Measurements from ENCODE around the gene NUDT3.
"Not testable (repeated sequence)": the region's sequence is repeated elsewhere in the genome, so short reads cannot be mapped to it uniquely, and the experiment has no call there.

The NUDT3 gene

DNA sequence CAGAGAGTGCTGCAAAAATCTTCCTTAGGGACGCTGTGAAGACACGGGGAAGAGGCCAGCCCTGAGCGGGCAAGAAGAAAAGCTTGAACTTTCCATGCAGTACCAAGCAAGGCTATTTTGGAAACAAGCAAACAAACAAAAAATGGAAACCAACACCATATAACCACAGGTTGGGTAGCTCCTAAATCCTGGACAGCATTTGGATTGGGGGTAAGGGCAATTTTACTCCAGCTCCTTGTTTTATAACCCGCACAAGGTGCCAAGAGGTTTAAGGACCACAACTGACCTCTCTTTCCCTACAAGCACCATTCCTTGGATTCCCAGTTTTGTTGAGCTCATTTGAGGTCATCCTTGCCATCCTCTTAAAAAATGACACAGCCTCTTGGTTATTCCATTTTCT, 112.3 kb downstream of the NUDT3 start:
- no peak for DNase-seq

DNA sequence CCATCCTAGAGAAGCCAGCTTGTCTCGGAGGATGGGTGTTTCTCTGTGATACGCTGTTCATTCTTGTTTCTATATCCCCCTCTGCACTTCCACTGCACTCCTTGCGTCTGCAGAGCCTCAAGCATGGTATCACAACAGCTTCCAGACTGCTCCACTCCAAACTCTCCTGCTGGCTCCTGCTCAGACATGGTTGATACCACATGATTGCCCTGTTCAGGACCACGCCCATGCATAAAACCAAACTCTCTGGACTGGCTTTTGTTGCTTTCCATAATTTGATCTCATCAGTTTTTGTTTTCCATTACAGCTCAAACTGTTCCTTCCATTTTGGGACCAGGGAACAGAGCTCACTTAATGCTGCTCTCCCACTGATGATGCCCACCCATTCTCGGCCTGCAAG, 113.6 kb downstream of the NUDT3 start:
- no peak for DNase-seq

DNA sequence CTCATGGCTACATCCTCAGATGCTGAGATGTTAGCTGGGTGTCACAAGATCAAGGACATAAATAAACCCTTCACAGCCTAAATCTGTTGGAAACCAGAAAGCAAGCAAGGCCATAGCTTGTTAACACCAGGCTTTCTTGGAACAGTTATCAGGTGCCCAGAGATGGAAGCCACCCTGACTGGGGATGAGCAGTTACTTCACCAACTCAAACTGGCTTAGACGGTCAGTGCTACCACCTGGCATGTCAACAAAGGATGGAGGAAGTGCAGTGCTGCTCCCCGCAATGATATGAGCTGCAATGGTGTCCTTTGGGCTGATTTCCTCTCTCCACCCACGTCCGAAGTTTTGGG, 114.7 kb downstream of the NUDT3 start:
- no peak for DNase-seq

DNA sequence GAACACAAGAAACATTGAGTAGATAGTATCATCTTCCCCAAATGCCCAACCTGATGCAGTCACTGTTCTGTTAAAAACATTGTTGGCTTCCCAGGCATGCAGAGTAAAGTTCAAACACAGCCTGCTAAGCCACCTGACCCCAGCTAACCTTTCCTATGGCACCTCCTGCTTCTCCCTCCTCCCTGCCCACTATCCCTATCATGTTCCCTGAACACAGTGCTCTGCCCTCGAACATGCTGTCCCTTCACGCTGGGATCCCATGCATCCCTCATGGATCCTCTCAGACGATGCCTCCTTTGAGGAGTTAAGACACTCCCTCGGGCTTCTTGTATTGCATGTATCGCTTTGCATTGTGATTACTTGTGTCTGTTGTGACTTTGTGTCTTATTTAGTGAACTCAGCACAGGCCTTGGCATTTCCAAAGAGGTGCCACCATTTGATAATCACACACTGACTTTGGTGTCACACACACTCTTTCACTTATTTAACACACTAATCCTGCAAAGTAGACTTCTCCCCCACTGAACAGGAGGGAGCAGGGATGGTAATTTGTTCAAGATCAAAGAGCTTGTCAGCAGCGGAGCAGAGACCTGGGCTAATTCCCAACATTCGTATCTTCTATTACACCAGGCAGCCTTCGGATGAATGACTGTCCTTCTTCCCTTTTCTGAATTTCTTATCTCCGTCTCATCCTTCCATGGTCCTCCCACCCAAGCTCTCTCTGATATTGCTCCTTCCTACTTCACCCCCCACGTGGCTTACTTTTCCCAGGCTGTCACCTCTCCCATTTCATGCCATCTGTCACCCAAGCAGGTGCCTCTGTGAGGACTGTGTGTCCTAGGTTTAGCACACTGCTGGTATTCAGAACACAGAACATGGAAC, 115.3 kb downstream of the NUDT3 start:
- no peak for DNase-seq

DNA sequence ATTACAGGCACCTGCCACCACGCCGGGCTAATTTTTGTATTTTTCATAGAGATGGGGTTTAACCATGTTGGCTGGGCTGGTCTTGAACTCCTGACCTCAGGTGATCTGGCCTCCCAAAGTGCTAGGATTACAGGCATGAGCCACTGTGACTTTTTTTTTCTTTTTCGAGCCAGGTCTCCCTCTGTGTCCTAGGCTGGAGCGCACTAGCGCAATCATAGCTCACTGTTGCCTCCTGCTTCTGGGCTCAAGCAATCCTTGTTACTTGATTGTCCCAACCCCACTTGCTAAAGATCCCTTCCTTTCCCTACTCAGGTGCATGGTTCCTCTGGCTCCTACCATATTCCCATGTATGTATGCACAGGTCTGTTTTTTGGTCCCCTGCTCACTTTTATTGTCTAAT, 116.3 kb downstream of the NUDT3 start:
- DNase-seq: no peak

- DNase-seq: no peak
Measured at GRCh38 chr6:34275128-34275804, 117.2 kb downstream of the NUDT3 start.

DNA sequence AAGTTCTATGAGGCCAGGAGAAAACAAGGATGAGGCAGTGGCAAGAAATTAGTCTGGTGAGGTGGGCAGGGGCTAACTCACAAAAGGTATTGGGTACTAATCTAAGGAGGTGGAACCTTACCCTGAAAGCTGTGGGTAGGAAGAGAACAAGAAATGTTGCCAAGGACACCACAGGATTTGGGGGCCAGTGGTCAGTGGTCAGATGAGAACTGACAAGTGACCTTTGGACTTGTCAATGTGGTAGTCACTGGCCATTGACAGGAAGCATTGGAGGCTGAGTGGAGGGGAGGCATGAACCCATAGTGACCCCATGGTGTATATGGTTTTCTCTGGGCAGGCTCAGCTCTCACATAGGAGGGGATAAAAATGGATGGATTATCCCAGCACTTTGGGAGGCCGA, 118.3 kb downstream of the NUDT3 start:
- DNase-seq: no peak

GRCh38 chr6:34273242-34273805, 119.1 kb downstream of the NUDT3 start:
- no peak for DNase-seq

DNA sequence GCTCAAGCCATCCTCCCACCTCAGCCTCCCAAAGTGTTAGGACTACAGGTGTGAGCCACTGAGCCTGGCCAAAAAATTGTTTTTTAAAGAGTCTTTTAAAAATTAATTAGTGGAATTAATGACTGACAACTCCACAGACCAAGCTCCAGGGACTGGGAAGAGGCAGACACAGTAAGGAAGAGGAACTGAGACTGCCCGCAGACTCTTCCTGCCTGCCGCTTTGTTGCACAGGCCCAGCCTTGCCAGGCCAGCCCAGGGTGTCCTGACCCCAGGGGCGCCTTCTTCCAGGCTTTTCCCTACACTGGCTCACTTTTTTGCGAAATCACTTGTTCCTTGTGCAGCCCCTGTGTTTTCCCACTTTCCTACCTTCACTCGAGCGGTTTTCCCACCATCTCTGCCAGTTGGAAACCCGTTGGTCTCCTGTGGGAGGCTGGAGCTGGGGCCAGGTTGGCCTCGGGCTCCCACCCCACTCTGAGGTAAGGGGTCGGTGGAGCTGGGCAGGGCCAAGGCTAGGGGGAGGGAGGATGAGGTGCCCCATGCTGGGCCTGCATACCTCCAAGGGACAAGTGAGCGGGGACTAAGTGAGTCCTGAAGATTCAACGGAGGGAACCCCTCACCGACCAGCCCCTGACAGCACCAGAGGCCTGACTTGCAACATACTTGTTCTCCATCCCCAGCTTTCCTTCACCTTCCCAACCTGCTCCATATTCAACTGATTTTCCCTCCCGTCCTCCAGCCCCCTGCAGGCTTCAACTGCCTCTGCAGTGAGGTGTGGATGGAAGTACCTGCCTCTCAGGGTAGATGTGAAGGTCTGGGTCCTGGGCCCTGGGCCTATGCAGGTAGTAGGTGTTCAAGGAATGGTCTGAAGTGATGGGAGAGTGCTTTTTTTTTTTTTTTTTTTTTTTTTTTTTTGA, 120.2 kb downstream of the NUDT3 start:
- no peak for DNase-seq

DNA sequence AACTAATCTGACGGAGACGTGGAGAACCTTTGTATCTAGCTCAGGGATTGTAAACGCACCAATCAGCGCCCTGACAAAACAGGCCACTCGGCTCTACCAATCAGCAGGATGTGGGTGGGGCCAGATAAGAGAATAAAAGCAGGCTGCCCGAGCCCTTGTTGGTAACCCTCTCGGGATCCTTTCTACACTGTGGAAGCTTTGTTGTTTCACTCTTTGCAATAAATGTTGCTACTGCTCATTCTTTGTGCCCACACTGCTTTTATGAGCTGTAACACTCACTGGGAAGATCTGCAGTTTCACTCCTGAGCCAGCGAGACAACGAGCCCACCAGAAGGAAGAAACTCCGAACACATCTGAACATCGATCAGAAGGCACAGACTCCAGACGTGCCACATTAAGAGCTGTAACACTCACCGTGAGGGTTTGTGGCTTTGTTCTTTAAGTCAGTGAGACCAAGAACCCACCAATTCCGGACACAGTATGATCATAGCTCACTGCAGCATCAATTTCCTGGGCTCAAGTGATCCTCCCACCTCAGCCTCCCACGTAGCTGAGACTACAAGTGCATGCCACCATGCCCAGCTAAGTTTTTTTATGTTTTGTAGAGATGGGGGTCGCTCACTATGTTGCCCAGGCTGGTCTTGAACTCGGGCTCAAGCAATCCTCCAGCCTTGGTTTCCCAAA, 122.7 kb downstream of the NUDT3 start:
- not testable (repeated sequence) for DNase-seq

- not testable (repeated sequence) for DNase-seq
Measured at GRCh38 chr6:34269132-34269531, 123.3 kb downstream of the NUDT3 start.

DNA sequence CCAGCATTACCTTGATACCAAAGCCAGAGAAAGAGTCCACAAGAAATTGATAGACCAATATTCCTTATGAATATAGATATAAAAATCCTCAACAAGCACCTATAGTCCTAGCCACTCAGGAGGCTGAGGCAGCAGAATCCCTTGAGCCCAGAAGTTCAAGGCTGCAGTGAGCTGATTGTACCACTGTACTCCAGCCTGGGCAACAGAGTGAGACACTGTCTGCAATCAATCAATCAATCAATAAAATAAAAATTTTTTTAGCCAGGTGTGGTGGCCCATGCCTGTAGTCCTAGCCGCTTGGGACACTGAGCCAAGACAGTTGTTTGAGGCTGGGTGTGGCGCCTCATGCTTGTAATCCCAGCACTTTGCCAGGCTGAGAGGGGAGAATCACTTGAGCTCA, 124.7 kb downstream of the NUDT3 start:
- DNase-seq: no peak

DNA sequence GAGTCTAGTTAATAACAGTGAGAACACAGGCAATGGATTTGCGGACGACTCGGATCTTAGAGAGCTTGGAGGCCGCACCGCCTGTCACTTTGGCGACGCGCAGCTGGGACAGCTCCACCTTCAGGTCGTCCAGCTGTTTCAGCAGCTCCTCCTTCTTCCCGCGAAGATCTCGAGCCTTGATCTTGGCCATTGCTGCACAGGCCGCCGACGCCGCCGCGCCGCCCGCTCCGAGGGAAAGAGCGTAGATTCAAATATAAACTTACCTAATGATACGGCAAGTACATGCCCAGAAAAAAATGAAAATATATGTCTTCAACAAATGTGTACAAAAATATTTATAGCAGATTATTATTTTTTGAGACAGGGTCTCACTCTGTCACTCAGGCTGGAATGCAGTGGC, 129.0 kb downstream of the NUDT3 start:
- not testable (repeated sequence) for DNase-seq

DNA sequence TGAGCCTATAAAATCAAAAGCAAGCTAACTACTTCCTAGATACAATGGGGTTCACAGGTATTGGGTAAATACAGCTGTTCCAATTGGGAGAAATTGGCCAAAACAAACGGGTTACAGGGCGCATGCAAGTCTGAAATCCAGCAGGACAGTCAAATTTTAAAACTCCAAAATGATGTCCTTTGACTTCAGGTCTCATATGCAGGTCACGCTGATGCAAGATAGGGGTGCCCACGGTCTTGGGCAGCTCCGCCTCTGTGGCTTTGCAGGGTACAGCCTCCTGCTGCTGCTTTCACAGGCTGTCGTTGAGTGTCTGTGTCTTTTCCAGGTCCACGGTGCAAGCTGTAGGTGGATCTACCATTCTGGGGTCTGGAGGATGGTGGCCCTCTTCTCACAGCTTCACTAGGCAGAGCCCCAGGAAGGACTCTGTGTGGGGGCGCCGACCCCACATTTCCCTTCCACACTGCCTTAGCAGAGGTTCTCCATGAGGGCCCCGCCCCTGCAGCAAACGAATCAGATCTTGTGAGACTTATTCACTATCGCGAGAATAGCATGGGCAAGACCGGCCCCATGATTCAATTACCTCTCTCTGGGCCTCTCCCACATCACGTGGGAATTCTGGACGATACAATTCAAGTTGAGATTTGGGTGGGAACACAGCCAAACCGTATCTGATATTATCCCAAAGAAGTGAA, 131.7 kb downstream of the NUDT3 start:
- DNase-seq: no peak

DNA sequence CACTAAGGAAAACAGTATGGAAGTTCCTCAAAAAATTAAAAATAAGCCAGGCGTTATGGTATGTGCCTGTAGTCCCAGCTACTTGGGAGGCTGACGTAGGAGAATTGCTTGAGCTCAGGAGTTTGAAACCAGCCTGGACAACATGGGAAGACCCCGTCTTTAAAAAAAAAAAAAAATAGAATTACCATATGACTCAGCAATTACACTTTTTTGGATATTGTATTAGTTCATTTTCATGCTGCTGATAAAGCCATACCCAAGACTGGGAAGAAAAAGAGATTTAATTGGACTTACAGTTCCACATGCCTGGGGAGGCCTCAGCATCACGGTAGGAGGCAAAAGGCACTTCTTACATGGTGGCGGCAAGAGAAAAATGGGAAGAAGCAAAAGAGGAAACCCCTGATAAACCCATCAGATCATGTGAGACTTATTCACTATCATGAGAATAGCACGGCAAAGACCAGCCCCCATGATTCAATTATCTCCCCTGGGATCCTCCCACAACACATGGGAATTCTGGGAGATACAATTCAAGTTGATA, 132.9 kb downstream of the NUDT3 start:
- no peak for DNase-seq

DNA sequence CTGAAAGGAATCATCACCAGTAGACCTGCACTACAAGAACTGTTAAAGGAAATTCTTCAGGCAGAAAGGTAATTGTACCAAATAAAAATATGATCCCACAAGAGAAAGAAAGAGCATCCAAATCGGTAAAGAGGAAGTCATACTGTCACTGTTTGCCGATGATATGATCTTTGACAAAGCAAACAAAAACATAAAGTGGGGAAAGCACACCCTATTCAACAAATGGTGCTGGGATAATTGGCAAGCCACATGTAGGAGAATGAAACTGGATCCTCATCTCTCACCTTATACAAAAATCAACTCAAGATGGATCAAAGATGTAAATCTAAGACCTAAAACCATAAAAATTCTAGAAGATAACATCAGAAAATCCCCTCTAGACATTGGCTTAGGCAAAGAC, 140.1 kb downstream of the NUDT3 start:
- not testable (repeated sequence) for DNase-seq

- no peak for DNase-seq
Measured at GRCh38 chr6:34249469-34250261, 142.8 kb downstream of the NUDT3 start.

GRCh38 chr6:34248727-34249468, 143.6 kb downstream of the NUDT3 start, which contains the start of gene SMIM29:
Gene SMIM29, minus strand, starts transcription at chr6:34249006. Its CDS starts 1,215 bp downstream, at chr6:34247791.
- peak; percentile 97 for DNase-seq

DNA sequence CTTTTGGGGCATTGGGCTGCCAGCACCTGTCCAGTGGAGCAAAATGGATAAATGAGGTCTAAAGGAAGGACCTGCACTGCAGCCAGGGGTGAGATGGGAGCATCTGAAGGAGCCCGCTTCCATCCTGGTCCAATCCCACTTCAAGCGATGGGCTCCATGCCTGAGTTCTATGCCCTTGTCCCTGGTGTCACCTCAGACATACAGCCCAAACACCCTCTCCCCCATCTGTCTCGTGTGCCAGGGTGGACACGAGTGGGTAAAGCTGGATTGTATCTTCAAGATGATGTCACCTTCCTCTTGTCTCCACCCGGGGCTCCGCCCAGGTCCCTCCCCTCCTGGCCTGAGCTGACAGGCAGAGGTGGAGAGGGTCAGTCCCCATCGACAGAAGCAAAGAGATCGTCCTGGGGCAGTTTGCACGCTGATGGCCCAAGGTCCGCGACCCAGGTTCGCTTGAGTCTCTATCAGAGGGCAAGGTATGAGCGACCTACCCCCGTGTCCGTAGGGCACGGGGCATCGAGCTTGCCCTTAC, 144.2 kb downstream of the NUDT3 start:
- peak; percentile 45 for DNase-seq

All from stimulated activated CD4-positive, alpha-beta T cell treated with anti-CD3 and anti-CD28 coated beads, Interleukin-1b, Interleukin-23, amount 100 ng/mL, for 48 hours (primary cell).